ENCODE data around the gene CACNA1C.

GRCh38 chr12:2020511-2020910, 32.3 kb upstream of the CACNA1C start:
- TF ChIP-seq, protein P1, sequence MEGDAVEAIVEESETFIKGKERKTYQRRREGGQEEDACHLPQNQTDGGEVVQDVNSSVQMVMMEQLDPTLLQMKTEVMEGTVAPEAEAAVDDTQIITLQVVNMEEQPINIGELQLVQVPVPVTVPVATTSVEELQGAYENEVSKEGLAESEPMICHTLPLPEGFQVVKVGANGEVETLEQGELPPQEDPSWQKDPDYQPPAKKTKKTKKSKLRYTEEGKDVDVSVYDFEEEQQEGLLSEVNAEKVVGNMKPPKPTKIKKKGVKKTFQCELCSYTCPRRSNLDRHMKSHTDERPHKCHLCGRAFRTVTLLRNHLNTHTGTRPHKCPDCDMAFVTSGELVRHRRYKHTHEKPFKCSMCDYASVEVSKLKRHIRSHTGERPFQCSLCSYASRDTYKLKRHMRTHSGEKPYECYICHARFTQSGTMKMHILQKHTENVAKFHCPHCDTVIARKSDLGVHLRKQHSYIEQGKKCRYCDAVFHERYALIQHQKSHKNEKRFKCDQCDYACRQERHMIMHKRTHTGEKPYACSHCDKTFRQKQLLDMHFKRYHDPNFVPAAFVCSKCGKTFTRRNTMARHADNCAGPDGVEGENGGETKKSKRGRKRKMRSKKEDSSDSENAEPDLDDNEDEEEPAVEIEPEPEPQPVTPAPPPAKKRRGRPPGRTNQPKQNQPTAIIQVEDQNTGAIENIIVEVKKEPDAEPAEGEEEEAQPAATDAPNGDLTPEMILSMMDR (IDR thresholded peaks at IDR 0.05): no peak
- TF ChIP-seq POLR2AphosphoS5 (IDR thresholded peaks at IDR 0.05): no peak
- no peak for TF ChIP-seq POLR2A (IDR thresholded peaks at IDR 0.05)
